Stimulated activated CD4-positive, alpha-beta T cell treated with anti-CD3 and anti-CD28 coated beads, TNF-alpha, amount 100 ng/mL, for 1 hour (primary cell): ENCODE measurements around the gene TLE2.

Experiments
- DNase-seq, 3 donors: peaks; one replicate each; pipeline ENCODE4 v3.0.0-alpha.2; 2020; ENCODE audit warnings: low read depth in 3 of 3, low spot score in 1 of 3

Gene TLE2

GRCh38 chr19:2962018-2962670 lies 66.9 kb downstream of the TLE2 start:
- no peak for DNase-seq

GRCh38 chr19:2960120-2960519 lies 69.0 kb downstream of the TLE2 start:
- no peak for DNase-seq

- no peak for DNase-seq
These were observed 71.9 kb downstream of the TLE2 start for GRCh38 chr19:2957160-2957559.

- no peak for DNase-seq
These were observed 76.1 kb downstream of the TLE2 start for GRCh38 chr19:2952953-2953481.

- peak; percentile 100 for DNase-seq
These were observed 78.6 kb downstream of the TLE2 start for GRCh38 chr19:2950286-2951124.

GRCh38 chr19:2949939-2950285 lies 79.2 kb downstream of the TLE2 start:
- DNase-seq: no peak
